NCI-H2196 (cell line): Measurements from ENCODE around the gene TRIM72.
"Not testable (repeated sequence)": the region's sequence is repeated elsewhere in the genome, so short reads cannot be mapped to it uniquely, and the experiment has no call there.

Experiments
- DNase-seq: peaks from one replicate; lab custom pipeline; 2025; ENCODE audit not compliant: unreplicated experiment; lab: John Stamatoyannopoulos, UW

Gene TRIM72

DNA sequence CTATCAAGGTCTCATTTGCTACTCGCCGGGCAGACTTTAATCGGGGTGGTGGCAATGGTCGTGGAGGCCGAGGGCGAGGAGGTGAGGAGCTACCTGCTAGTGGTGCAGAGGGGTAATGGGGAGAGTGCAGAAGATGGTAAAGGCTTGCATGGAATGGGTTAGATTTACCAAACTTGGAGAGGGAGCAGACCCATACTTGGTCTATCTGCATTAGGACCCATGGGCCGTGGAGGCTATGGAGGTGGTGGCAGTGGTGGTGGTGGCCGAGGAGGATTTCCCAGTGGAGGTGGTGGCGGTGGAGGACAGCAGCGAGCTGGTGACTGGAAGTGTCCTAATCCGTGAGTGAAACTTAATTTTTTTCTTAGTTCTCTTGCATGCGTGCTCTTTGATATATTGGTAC is 23.9 kb upstream of the TRIM72 start:
- DNase-seq = no peak

DNA sequence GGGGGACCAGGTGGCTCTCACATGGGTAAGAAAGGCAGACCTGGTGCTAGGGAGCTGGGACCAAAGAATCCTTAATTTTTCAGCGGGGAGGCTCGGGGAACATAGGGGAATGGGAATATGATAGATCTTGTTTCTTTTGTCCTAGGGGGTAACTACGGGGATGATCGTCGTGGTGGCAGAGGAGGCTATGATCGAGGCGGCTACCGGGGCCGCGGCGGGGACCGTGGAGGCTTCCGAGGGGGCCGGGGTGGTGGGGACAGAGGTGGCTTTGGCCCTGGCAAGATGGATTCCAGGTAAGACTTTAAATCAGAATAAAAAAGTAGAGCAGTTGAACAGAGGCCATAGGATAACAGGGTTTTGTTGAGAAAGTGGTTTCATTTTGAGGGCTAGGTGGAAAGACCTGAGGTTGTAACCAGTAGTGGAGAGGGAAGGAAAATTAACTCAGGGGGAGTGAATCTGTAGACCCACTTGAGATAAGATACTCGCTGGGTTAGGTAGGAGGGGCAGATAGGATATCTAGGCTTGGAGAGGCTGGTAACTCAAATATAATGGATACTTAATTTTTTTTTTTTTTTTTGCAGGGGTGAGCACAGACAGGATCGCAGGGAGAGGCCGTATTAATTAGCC is 23.0 kb upstream of the TRIM72 start:
- no peak for DNase-seq

DNA sequence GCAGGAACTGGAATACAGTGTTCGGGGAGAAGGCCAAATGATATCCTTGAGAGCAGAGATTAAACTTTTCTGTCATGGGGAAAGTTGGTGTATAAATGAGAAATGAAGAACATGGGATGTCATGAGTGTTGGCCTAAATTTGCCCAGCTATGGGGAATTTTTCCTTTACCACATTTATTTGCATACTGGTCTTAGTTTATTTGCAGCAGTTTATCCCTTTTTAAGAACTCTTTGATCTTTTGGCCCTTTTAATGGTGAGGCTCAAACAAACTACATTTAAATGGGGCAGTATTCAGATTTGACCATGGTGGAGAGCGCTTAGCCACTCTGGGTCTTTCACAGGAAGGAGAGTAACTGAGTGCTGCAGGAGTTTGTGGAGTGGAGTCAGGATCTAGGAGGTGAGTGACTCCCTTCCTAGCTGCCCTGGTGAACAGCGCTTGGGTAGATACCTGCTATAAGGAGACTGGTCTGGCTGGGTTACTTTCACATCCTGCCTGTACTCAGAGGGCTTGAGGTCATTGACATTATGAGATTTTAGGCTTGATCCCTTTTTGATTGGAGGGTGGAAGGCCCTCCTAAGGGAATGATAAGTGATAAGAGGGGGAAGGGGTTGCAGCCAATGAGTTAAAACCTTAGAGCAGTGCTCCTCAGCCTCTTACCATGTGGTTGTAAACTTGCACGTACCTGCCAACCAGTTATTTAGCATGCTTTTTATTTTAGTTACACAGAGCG is 22.1 kb upstream of the TRIM72 start:
- no peak for DNase-seq

DNA sequence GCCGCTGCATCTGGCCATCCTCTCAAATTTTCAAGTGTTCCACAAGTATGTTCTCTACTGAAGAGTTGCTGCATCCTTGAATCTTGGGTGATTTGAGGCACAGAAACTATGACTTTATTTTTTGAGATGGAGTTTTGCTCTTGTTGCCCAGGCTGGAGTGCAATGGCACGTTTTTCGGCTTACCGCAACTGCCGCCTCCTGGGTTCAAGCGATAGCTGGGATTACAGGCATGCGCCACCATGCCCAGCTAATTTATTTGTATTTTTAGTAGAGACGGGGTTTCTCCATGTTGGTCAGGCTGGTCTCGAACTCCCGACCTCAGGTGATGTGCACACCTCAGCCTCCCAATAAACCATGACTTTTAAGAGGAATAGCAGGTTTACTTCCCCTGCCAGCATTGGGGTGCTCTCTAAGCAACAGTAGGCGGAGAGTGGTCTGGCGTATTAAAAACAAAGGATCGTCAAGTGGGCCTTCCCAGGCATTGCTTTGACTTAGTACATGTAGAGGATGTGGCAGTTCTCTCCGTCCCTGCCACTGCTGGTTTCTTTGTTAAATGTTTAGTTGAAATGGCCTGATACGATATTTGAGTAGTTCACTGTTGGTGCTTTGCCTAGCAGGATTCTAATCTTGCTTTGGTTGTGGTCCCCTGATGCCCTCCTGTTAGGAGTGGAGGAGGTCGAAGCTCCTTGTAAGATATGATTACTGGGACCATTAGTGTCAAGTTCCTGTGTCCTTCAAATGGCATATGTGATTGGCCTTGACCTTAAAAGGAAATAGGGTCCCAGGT is 20.9 kb upstream of the TRIM72 start:
- no peak for DNase-seq

DNA sequence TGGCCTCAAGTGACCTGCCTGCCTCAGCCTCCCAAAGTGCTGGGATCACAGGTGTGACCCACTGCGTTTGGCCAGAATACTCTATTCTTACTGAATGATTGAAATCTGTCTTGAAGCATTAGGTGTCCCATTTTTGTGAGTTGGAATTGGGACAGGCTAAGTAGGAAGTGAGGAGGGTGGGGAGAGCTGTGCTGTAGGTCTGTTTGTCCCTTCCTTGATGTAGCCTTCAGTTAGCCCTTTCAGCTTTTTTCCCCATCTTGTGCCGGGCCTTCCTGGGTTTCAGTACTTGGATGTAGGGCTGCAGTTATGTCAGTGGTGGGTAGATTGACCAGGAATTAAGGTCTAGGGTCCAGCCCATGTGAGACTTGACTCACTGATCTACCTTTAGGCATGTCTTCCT is 20.0 kb upstream of the TRIM72 start:
- no peak for DNase-seq

DNA sequence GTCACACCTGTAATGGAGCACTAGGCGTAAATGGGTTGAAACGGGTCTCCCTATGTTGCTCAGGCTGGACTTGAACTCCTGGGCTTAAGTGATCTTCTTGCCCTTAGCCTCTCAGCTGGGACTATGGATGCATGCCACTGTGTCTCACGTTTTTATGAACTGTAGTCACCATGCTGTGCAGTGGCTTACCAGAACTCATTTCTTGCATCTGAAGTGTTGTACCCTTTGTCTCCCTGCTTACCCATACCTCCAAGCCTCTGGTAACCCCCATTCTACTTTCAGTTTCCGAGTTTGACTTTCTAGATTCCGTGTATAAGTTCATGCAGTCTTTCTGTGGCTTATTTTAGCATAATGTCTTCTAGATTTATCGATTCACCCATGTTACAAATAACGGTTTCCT is 19.0 kb upstream of the TRIM72 start:
- no peak for DNase-seq

DNA sequence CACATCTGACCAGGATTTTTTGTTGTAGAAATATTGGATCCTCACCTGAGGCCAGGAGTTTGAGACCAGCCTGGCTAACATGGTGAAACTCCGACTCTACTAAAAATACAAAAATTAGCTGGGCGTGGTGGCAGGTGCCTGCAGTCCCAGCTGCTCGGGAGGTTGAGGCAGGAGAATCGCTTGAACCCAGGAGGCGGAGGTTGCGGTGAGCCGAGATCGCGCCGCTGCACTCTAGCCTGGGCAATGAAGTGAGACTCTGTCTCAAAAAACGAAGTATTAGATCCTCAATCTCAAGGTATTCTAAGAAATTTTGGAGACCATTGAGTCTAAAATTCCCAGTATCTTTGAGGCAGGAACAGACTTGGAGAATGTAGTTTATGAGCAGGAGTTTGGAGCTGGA is 18.1 kb upstream of the TRIM72 start:
- not testable (repeated sequence) for DNase-seq

DNA sequence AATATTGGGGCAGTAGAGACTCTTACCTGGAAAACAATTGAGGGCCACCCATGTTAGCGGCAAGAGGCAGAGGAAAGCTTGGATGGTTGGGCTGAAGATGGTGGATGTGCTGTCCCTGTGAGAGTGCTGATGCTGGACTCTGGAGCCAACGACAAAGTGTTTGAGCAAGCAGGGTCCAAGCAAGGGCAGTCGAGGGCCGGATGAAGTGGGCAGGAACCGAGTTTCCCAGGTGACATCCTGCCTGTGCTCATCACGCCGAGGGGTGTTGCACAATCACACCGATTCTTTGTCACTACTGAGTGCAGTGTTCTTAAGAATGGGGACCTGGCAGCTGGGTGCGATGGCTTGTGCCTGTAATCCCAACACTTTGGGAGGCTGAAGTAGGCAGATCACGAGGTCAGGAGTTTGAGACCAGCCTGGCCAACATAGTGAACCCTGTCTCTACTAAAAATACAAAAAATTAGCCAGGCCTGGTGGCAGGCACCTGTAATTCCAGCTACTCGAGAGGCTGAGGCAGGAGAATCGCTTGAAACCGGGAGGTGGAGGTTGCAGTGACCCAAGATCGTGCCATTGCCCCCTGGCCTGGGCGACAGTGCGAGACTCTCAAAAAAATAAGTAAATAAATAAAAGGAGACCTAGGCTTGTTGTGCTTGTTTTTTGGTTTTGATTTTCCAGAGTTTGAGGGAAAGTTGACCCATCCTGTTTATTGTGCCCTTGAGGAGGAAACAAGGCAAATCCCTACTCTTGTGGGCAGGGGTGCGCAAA is 17.4 kb upstream of the TRIM72 start:
- no peak for DNase-seq

DNA sequence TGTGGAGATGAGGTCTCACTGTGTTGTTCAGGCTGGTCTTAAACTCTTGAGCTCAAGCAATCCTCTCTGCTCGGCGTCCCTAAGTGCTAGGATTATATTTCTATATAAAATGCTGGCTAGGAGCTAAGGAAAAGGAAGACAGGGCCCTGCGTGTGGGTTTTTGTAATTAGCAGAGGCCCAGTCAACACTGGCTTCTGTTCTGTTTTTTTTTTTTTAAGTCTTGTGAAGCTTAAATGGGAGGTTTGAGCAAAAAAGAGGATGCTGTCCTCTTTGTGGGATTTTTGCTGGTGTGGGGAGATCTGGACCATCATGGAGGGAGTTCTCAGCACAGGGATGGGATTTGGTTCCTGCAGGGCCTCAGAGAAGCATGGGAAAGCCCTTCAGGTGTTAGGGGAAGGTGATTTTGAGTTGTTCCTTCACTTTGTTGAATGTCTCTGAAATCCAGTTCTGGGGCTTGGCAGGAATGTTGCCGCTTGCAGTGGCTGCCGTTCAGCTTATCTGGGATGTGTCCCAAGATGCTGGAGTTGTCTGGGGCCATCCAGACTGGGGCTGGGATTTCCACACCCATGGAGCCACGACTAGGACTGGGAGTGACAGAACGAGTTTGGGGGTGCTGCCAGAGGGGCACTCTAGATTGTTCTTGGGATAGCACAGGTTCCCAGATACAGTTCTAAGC is 15.6 kb upstream of the TRIM72 start:
- DNase-seq = no peak

DNA sequence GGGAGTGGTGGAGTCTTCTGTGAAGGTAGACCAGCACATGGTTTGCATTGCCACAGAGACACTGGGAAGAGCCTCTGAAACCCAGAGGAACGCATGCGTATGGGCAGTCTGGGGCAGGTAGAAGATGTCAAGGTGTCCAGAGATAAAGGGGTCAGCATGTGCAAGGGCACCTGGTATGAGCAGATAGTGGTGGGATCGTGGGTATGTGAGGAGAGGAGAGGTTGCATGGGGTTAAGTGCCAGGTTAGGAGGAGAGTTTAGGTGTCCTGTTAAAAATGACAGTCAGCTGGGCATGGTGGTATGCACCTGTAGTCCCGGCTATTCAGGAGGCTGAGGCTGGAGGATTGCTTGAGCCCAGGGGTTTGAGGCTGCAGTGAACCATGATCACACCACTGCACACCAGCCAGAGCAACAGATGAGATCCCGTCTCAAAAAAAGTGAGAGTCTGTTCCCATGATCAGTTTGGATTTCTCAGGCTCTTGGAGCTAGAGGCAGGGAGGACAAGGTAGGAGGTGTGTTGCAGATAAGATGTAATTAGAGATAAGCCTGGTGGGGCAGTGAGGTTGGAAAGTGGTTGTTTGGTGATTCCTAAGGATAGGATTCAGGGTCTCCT is 14.4 kb upstream of the TRIM72 start:
- no peak for DNase-seq

DNA sequence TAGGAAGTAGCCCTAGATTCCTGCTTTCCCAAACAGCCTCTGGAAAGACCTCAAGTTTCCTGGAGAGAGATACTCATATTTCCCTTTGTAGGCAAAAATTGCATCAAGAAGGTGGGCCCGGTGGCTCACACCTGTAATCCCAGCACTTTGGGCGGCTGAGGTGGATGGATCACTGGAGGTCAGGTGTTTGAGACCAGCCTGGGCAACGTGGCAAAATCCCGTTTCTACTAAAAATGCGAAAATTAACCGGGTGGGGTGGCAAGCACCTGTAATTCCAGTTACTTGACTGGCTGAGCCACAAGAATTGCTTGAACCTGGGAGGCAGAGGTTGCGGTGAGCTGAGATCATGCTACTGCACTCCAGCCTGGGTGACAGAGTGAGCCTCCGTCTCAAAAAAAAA is 13.8 kb upstream of the TRIM72 start:
- not testable (repeated sequence) for DNase-seq

DNA sequence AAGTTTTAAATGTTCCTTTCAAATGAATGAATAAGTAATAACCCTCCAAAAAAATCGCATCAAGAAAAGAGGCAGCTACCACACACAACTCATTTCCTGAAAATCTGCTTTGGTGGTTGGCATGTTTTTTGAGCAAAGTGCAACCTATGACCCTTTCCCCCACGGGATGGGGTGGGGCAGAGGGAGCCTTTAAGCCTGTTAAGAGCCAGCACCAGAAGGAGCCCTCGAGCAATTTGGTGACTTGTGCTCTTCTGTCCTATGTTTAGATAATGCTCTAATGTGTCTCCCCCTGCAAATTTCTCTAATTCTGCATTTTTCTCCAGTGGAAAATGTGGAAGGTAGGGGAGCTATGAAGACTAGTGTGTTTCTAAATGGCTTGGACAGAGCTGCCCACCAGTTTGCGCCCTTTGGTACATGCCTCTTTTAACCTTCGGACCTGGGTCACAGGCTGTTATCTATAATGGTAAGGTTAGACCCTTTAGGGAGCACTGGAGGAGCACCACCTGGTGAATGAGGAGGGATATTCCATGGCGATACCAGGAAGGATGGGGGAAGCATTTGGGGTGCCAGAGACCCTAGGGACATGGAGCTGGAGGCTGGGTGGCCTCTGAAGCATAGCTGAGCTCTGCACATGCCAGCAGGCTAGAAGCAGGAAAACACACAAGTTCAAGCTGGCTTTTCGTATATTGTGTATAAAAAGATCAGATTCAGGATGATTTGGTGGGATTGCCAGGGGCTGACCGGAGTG is 12.9 kb upstream of the TRIM72 start:
- DNase-seq = no peak

DNA sequence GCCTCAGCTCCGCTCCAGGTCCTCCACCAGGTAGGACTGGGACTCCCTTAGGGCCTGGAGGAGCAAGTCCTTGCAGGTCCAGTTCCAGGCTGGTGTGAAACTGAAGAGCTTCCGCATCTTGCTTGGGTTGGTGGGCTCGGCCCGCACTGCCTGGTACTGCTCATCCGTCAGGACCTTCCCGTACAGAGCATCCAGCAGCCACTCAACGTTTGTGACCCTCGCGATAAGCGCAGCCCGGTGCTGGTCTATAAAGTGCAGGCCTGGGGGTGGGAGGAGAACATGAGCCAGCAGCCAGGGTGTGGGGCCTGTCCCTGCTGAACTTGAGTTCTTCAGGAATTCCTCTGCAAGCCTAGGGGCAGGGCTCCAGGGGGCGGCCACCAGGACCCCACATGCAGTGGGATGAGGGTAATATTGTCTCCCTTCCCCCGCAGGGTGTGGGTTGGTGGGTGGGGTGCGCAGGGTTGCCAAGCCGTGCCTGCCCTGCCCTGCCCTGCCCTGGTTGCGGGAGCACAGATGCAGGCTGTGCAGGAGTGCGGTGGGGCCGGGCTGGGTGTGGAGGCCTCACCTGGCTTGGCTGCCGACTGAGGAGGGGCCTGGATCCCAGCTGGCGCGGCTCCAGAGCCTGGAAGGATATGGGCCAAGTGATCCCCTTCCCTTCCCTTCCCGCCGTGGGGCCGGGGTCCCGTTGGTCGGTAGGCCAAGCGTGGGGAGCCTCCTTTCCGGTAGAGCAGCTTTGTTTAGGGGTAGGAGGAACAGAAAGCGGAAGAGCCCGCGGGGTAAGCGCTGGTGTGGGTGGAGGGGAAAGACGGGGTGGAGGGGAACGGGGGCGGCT is 12.1 kb upstream of the TRIM72 start:
- no peak for DNase-seq

DNA sequence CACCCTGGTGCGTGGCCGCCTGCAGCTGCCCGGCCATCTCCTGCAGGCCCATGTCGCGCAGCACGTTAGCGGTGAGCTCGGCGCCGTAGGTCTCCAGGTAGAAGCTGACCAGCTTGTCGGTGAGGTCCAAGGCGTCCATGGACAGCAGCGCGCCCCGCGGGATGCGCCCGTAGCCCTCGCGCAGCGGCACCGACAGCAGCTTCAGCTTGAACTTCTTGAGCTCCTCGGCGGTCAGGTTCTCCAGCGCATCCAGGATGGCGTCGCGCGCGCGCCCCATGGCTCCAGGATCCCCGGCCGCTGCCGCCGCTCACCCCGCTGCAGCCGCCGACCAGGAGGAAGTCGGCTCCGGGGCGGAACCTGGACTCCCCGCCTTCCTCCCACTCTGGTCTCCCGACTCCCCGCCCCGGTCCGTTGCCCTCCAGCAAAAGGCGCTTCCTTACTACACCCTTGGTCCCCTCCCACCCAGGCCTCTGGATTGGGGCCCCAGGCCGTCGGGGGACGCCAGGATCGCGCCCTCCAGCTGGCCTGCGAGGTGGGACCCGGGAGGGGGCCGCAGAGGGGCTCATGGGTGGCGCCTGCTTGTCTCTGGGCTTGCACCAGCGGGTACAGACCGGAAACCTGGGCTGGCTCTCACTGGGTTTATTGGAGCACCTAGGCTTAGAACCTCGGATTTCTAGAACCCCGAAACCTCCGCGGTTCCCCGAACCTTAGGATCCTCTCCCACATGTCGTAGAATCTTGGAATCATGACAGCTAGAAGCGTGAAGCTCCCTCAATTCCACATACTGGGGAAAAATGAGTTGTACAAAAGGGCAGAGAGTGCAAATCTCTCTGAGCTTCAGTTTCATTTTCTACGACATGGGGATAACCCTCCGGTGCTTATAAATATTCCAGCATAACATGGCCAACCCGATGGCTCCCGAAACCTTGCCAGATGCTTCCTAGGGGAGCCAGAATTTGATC is 11.2 kb upstream of the TRIM72 start, which contains the start of gene PYCARD:
PYCARD (minus strand) TSS at position 347 of the 962 bp plus-strand sequence; CDS start at position 277, 70 bp downstream.
- DNase-seq = no peak

DNA sequence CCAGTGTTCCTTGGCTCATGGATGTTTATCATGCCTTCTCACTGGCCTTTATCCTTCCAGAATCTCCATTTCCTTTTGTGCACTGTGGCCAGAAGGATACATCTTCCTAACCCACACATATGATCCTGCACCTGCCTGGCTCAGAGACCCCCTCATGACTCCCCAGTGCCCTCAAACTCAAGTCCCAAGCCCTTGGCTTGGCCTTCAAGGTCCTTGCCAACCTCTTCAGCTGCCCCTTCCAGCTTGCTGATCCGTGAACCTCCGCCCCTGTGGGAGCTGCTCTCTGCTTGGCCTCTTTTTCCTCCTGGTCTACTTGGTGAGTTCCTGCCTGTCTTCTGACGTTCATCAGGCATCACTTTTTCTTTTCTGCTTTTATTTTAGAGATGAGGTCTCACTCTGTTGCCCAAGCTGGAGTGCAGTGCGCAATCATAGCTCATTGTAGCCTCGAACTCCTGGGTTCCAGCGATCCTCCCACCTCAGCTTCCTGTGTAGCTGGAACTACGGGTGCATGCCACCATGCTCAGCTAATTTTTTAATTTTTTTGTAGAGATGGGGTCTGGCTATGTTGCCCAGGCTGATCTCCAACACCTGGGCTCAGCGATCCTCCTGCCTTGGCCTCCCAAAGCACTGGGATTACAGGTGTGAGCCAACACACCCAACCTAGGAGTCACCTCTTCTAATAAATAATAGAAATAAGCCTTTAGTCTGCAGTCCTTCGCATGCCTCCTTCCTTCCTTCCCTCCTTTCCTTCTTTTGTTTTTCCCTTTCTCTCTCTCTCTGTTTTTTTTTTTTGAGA is 8.8 kb upstream of the TRIM72 start:
- DNase-seq = no peak

DNA sequence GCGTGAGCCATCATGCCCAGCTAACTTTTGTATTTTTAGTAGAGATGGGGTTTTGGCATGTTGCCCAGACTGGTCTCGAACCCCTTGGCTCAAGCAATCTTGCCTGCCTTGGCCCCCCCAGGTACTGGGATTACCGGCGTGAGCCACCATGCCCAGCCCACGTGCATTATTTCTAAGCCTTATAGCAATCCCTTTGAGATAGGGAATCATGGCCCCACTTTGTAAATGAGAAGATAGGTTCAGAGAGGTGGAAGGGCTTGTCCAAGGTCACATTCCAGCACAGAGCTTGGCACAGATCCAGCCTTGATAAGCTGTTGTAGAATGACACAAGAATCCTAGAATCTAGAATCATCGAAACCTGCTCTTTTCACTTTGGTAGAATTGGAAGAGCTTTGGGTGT is 7.1 kb upstream of the TRIM72 start:
- DNase-seq = no peak

DNA sequence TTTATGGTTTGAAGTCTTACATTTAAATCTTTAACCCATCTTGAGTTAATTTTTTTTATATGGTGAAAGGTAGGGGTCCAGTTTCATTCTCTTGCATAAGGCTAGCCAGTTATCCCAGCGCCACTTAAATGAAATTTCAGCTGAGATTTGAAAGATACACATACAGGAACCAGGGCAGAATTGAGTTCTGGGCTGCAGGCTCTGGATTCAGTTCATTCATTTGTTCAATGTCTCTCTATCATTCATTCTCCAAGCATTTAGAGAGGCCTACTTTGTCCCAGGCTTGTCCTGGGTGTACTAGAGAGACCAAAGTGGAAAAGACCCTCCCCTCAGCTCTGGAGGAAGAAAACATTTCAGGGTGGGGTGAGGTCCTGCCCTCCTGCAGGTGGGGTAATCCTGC is 577 bp upstream of the TRIM72 start:
- no peak for DNase-seq
